Central memory CD4-positive, alpha-beta T cell (primary cell): ENCODE data around the gene STK24.
A peak's percentile ranks its signal among the peaks of the same experiment; 100 is the strongest.
"Not testable (repeated sequence)": the region's sequence is repeated elsewhere in the genome, so short reads cannot be mapped to it uniquely, and the experiment has no call there.

Experiments used
- DNase-seq: peaks from one replicate; pipeline ENCODE4 v3.0.0; 2022
- total RNA-seq, 3 experiments: gene quantifications; one replicate each; lab custom pipeline; 2026; lab: John Stamatoyannopoulos, UW

Gene STK24
- 153 to 306 (median 266) reads per million in 3 experiments for total RNA-seq

DNA sequence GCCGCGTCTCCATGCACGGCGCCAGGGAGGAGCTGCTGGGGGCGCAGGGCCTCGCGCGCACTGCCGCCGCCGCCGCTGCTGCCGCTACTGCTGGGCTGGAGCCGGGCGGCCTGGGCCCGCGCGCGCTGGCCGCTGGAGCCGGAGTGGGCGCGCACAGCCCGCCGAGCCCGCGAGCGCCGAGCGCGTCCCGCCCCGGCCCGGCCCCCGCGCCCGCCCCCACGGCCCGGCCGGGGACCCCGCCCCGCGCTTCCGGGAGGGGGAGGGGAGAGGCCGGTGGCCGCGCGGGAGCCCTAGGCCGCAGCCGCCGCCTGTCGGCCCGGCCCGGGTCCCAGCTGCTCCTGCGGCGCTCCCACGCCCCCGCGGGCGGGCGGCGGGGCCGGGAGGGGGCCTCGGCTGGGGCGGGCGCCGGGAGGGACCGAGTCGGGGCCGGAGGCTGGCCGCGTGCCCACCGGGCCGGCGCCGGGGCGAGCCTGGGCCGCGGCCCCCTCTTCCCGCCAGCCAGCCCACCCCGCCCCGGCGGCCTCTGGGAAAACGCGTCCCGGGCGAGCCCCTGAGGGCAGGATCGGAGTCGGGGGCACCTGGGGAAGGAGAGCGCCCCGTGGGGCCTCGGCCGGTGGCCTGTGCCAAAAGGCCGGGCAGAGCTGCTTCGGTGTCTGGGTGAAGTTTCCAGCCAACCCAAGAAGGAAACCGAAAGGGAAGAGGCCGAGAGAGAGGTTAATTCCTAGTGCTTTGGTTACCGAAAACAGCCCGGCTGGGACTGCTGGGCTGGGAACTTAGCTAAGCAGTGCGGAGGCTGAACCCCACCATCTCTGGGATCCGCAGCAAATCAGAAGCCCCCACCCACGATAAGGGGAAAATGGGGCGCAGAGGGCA is at the start of gene STK24:
Gene STK24 (minus strand): TSS at position 145 of the 873 bp plus-strand sequence. CDS start 321 bp downstream, outside the sequence.
- peak; percentile 56 for DNase-seq

DNA sequence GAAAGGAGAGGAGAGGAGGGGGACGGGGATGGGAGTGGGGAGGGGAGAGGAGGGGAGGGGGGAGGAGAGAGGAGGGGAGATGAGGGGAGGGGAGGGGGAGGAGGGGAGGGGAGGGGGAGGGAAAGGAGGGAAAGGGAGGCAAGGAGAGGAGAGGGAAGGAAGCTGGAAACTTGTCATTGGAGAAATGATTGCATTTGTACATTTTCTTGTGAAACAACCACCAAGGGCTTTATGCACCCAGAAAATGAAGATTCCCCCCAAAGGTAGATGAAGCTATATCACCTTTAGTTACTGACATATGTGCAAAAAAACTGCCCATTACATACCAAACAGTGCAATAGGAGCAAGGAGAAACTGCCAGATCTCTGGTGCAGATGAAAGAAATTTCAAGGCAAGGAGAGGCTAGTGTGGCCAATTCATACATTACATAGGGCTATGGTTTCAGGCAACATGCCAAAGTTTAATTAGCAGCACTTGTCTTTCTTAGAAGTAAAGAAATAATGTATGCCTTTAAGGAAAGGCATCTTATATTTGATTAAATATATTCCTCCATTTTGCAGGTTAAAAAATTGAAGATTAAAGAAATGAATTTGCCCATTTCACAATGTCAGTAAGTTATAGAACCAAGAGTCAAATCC is 49.5 kb upstream of the STK24 start:
- DNase-seq = no peak

DNA sequence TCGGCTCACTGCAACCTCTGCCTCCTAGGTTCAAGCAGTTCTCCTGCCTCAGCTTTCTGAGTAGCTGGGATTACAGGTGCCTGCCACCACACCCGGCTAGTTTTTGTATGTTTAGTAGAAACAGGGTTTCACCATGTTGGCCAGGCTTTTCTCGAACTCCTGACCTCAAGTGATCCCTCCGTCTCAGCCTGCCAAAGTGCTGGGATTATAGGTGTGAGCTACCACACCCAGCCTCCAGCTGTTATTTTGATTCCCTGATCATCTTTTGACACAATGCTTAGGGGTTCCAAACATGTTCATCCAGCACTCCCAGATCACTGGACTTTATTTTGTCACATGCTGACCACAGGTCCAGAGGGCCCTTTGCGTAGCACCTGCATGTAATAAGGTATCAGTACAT is 47.7 kb upstream of the STK24 start:
- not testable (repeated sequence) for DNase-seq

DNA sequence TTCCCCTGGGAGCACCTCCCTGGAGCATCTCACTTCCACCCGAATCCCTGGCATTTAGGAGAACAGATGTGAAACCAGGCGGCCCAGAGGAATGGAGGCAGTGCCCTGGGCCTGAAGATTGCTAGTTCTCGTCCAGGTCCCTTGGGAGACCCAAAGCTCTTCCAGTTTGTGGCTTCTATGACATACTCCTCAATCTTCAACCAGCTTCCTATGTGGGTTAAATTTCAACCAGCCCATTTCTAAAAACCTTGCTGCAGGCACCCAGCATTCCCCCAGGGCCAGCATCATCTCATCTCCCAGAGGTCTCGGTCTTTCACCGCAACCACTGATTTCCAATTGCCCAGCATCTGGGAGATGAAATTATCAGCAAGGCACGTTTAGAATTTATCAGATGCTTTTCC is 46.0 kb upstream of the STK24 start:
- no peak for DNase-seq

DNA sequence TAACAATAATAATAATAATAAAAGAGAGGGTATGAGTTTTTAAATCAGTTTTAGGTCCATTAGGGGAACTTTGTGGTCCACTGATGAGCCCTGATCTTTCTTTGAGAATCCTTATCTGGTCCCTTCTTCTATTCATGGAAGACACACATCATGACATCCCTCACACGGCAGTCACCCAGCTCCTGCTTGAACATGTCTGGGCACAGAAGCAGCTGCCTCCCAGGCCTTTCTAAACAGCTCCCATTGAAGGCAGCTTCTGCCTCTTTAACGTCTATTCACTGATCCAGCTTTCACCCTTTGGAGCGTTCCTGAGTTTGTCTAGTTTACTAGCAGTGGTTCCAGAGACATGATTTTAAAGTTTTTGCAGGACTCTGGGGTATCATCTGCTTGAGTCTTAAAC is 42.6 kb upstream of the STK24 start:
- DNase-seq = no peak

DNA sequence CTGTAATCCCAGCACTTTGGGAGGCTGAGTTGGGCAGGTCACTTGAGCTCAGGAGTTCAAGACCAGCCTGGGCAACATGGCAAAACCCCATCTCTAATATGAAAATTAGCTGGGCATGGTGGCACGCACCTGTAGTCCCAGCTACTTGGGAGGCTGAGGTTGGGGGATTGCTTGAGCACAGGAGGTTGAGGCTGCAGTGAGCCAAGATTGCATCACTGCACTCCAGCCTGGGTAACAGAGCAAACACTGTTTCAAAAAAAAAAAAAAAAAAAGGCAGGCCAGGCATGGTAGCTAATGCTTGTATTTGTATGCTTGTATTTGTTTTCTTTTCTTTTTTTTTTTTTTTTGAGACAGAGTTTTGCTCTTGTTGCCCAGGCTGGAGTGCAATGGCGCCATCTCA is 38.7 kb upstream of the STK24 start:
- DNase-seq = not testable (repeated sequence)

DNA sequence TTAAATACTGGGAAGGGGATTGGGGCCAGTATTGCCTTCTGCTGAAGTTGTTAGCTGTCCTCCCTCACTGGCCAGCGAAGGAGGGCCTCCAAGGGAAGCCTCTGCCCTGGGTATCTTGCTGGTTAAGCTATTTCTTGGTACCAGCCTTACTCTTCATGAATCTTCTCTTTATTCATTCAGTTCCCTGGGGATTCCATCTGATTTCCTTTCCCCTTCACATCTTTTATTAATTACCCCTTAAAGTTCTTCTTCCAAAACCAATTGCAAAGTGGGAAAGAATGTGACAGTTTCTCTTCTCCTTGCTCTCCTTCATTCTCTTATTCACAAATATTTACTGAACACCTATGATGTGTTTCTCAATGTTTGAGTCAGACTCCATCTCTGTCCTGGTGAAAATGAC is 36.7 kb upstream of the STK24 start:
- DNase-seq = no peak

DNA sequence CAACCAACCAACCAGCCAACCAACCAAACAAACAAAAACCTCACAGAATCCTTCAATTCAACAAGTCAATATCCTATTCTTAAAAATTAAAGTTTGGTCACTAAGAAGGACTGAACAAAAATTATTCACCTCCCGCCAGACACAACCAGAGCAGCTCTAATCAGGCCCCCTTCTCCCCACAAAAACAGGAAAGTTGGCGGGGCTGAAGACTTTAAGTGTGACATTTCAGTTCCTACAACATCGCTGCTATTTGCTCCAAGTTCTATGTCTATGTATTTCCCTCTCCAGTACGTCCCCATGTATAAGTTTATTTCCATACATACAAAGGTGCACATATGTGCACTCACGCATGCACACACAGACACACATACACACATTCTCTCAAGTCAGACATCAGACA is 32.8 kb upstream of the STK24 start:
- DNase-seq = no peak

DNA sequence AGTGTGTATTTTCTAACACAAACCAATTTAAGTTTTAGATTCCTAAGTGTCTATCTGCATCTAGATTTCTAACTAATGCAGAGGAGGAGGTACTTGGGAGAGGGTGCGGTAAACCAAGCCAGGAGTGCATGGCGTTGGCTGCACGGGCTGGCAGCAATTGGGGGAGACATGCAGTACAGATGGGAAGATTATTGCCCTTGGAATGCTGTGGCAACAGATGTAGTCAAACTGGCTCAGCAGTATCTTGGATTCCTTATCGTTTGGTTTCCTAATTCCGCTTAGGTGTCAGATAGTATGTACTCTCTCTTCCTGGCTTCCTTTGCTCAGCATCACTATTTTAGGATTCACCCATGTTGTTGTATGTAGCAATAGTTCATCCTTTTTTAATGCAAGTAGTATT is 29.4 kb upstream of the STK24 start:
- no peak for DNase-seq

DNA sequence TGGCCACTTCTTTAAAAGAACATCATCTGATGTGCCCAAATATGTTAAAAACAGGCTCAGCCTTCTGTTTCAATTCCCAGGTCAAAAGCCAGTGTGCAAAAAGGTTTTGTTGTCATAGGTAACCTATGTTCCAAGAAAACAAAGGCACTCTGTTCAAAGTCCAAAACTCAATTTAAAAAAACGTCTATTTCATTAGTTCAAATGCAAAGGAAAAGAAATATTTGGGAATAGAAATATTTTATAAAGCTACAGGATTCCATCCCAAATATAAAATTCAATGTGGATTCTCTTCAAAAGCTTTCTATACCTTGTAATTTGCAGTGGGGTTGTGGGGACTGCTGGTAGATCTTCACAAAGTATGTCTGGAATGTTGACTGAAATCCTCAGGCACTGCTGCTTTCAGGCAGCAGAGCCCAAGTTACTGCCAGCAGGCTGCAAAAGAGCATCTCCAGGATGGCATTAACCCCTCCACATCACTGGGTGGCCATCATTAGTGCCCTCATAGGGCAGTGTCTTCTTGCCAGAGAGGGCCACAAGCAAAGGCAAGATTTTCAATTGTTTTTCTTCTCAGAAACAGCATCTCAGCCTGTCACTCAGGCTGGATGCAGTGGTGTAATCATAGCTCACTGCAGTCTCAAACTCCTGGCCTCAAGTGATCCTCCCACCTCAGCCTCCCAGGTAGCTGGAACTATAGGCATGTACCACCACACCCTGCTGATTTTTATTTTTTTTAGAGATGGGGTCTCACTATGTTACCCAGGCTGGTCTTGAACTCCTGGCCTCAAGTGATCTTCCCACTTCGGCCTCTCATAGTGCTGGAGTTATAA is 22.8 kb upstream of the STK24 start:
- DNase-seq = no peak

DNA sequence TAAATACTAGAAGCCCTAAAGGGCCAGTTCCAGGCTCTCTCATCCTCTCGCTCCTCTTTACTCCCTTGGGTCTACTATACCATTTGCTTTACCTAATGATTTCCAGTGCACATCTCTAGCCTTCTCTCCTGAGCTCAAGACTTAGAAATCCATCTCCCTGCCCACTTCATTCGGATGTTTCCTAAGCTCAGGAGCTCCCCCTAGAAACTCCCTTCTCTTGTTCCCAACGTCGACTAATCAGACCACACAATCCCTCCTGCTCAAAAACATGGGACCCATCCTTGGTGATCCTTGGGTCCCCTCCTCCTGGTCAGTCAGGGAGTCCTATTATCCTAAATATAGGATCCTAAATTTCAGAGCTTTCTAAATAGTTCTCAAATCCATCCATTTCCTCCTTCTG is 21.1 kb upstream of the STK24 start:
- no peak for DNase-seq

DNA sequence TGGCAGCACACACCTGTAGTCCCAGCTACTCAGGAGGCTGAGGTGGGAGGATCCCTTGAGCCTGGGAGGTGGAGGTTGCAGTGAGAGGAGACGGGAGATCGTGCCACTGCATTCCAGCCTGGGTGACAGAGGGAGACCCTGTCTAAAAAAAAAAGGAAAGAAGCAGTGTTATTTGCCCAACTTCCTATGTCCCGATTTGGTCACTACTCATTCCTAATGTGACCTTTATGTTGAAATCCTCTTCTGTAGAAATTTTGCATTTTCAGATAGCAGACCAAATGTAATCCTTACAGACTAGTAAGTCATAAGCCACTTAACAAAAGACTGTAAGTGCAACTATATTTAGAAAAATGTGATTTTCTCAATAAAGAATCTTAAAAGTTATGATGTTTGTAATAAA is 18.2 kb upstream of the STK24 start:
- DNase-seq = no peak

DNA sequence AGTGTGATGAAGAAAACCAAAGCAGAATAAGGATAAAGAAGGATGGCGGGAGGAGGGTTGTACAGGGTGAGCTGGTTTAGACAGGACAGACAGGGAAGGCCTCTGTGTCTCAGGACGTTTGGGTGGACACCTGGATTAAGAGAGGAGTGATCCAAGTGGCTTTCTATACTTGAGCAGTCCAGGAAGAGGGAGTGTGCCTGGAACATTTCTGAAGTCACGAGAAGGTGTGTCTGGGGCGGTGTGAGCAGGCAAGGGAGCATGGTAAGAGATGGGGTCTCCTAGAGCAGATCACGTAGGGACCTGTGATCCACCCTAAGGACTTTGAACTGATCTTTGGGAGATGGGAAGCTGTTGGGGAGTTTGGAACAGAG is 15.4 kb upstream of the STK24 start:
- no peak for DNase-seq

DNA sequence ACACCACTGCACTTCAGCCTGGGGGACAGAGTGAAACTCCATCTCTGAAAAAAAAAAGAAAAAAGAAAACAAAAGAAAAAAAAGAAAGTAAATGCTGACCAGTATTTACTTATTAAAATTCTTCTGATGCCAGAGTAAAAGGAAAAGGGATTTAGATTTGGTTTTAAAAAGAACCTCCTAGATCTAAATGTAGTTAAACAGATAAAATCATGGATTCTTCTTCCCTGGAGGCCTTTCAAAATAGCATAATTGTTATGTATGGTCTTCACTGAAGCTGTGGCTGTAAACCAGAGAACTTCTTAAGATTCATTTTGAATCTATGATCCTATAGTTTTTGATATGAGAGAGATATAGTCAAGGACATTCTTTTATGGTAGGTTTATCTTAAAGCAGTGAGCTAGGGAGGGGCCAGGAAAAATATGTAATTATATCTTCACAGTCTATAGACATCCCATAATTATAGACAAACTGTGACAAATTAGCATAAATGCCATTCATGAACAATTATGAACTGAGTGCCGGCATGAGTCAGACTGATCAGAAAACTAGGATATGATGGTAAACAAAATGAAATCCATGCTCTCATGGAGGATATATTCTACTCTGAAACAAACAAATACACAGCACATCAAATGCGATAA is 14.9 kb upstream of the STK24 start:
- no peak for DNase-seq

DNA sequence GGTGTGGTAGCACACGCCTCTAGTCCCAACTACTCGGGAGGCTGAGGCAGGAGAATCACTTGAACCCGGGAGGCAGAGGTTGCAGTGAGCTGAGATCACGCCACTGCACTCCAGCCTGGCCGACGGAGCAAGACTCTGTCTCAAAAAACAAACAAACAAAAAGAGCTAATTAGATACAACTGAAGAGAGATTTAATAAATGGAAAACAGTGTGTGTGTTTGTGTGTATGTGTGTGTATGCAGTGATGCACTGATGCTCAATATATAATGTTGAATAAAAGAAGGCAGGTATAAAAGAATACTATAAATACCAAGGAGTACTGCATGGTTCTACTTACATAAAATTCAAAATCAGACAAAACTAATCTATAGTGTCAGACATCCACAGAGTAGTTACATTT is 13.6 kb upstream of the STK24 start:
- DNase-seq = not testable (repeated sequence)

DNA sequence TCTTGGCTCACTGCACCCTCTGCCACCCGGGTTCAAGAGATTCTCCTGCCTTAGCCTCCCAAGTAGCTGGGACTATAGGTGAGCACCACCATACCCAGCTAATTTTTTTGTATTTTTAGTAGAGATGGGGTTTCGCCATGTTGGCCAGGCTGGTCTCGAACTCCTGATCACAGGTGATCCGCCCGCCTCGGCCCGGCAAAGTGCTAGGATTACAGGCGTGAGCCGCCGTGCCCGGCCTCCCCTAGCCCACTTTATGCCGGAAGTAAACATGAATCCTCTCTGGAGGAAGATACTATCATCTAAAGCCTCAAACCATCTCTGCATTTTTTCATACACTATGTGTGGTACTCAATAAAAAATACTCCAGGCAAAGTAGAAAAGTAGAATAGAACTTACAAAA is 12.6 kb upstream of the STK24 start:
- not testable (repeated sequence) for DNase-seq

DNA sequence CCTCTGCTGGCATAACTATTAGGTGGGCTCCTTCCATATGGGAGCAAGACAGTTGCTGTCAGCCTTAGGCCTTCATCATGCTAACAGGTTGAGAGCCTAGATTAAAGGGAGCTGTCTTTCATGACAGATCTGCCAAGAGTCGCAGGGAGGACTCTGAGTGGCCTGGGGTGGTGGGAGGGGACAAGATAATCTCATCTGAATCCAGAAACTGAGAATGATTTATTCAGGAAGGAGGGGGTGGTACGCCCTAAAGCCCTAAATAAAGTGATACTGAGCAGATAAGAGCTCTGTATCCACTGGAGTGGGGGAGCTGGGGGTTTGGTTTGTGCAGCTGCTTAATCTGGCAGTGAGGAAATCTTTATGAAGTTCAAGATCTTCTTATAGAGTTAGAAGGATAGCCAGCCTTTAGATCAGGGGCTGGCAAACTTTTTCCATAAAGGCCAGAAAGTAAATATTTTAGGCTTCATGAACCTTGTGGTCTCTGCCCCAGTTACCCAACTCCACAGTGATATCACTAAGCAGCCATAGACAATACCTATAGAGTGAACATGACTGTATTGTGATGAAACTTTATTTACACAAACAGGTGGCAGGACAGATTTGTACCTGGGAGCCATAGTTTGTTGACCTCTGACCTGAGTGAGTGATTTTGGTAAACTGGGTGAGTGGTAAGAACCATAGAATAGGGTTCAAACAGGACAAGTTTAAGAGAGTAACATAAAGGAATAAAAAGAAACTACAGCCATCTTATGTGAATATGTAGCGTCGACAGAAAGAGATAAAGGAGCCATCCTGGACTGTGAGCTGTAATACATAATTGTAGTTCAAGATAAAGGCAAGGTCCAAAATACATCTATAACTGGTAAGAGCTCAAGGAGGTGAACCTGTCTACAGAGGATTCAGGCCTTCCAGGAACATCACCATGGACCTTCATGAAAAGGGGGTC is 9.8 kb upstream of the STK24 start:
- DNase-seq = no peak

DNA sequence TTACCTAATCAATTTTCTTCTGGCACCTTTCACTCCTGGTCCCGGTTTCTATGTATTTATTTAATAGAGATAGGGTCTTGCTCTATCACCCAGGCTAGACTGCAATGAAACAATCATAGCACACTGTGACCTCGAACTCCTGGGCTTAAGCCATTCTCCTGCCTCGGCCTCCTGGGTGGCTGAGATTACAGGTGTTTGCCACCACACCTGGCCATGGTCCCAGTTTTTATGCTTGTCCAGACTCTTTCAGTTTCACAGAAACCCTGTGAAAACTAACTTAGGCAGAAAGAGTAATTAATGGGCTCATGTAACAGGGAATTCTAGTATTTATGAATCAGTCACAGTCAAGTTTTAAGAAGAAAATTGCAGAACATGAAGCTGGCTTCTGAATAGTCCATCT is 9.0 kb upstream of the STK24 start:
- no peak for DNase-seq

DNA sequence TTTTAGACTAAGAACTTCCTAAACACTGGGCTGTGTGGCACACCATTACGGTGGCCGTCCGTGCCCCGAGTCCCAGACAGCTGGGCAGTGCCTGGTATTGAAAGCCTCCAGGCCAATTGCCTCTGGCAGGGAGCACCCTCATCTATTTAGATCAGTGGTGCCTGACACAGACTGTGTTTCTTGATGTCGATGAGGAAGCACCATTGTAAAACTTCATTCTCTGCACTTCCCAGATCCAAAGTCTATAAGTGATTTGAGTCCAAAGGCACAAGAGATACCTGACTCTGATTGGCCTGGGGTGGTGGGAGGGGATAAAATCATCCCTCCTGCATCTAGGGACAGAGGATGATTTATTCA is 8.5 kb upstream of the STK24 start:
- DNase-seq = no peak

DNA sequence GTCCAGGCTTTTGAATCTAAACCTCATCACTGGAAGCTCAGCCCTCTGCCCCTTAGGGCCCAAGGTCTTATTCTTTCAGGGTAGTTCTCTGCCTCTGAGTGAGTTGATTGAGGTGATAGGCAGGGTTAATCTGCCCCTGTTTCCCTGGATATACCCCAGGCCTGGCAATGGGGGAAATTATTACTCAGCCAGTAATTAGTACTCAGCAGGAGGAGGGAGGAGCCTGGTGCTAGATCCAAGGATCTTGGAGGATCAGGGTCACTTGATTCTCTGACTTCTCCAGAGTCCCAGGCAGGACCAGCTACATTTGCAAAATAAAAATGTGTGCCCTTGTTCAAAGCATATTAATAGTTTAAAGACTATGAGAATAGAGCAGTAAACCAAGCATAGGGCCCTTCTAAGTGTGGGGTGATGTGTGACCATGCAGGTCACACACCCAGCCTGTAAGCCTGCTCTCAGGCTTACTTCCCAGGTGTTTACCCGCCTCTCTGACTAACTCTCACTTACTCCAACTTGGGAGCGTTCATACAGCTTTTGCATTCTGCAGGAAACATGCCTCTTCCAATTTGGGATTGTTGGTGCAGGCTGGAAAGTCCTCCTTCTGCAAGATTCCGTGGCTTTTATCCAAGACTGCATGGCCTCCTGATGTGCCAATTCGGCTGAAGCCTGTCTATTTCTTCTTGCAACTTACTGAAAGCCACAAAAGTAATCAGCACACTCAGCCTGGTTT is 7.9 kb upstream of the STK24 start:
- DNase-seq = no peak

DNA sequence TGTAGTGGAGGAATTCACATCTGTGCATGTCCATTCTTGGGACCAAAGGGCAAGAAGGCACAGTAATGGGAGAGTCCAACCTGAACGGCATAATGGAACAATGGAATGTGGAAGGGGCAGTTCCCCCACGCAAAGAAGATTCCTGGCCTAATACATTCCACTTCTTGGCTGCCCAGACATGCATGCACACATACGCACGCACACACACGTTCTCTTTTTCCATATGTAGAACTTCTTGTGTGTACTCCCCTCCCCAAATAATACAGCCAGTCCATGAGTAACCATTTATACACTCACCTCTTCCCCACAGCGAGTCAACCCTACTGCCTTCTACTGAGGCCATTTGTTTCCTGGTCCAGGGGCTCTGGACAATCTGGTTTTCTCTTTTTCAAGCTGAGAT is 6.0 kb upstream of the STK24 start:
- DNase-seq = no peak
